Fibroblast of peridontal ligament (primary cell): ENCODE results near the gene ANO10.
"Not testable (repeated sequence)": the region's sequence is repeated elsewhere in the genome, so short reads cannot be mapped to it uniquely, and the experiment has no call there.

Experiments used
- DNase-seq: peaks from one replicate; pipeline ENCODE4 v3.0.0-alpha.2; 2010; ENCODE audit errors: extremely low read depth

ANO10 gene

DNA sequence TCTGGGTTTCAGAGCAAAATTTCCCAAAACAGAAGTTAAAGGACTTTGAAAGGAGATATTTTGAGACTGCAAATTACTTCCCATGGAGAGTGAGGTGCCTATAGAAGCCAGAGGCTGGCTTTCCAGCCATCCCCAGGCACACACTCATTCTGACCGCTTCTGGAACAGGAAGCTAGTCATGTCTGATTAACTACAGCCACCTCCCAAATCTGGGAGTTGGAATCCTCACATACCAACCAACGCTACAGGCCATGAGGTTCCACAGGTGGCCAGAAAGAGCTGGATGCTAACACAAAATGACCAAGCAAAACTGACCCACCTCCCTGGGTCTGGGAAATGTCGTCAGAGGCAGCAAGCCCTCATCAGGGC, 248.3 kb downstream of the ANO10 start:
- DNase-seq, result no peak

DNA sequence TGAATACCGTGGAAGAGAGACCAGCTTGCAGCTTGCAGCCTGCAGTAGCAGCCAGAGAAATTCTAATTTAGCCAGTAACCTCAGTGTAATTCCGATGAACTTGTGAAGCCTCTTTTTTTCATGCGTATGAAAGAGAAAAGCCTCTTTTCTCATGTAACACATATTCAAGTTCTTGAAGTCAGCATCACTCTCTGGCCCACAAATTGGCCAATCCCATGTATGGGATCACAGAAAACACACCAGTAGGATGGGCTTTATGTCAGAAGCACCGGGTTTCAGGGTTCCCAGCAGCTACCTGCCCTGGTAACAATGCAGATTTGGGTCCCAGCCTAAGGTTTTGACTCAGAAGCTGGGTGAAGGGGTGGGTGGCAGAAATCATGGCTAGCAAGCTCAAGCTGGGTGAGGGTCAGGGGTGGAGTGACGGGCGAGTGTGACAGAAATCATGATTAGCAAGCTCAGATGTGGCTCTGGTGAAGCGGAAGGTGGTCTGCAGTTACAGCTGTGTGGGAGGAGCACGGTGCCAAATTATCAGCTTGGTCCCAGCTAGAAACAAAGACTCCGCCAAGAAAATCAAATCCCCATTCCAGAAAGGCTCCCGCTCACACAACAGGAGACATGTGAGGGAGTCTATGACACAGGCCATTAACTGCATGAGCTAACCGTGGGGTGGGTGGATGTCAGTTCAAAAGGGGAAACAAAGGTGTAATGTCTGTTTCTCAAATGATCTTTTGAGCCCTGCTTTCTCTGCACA, 248.8 kb downstream of the ANO10 start:
- no peak for DNase-seq

DNA sequence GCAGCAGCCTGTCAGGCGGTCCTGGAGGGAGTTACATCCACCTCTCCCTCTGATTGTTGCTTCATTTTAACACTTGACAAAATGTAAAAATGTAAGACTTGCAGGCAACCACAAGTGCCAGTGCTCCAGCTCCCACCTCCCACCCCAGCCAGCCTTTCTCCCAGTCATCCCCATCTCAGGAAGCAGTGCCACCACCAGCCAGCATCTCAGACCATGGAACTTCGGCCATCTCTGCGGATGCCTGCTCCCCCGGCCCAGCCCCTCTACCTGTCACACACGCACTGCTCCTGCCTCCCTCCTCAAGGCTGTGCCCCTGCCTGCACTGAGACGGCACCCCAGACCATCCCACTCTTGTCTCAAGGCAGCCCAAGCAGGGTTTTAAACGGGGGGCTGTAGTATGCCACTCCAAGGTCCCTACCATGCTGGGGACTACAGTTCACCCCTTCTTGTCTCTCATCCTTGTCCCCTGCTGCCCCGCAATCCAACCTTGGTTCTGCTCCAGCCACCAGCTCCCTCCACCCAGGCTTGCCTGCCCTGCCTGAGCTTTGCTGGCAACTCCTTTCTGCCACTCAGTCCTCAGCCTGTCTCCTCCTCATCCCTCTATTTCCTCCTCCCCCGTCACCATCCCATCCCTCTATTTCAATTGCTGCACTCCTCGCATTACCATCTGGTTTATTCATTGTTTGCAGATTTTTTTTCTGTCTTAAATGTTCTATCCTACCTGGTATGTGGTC, 249.6 kb downstream of the ANO10 start:
- no peak for DNase-seq

DNA sequence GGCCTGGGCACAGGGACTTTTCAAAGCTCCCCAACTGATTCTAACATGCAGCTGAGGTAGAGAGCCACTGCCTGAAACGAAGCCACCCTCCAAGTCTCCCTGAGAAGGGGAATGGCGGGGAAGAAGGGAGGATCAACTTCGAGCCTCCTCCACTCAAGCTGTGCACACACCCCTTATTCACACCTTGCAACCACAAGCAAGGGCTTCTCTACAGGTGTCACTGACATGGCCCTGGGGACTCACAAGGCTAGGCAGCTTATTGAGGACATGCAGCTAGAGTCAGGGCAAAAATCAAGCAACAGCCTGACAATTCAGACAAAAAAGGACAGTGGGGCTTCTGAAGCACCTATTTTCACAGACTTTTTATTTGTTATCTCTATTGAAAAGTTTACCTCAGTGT, 250.3 kb downstream of the ANO10 start:
- DNase-seq, result no peak

DNA sequence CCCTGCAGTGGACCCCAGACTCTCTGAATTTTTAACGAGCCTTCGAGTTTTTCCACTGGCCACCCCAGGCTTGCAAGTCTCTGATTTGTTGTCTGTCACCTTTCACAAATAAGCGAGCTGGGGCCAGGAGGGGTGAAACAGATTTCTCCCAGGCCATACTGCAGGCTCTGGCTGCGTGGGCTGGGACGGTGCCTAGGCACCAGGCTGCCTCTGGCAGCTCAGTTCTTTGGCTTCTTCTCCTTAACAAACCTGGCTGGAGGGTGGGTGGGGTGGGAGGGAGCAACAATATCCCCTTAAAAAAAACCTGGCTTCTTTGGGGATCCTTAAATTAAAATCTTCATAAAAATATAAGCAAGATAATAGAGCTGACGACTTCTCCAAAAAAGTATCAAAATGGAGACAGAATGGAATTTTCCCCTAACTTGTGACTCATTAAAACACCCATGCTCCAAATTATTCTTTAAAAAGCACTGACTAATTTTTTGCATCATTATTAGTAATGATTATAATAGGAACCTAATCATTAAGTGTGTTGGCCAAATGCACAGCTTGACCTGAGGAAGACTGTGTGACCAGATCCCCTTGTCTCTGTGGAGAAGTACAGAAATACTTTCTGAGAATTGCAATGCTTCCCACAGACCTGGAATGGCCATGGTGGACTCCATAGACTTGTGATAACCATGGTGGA, 251.4 kb downstream of the ANO10 start:
- no peak for DNase-seq

DNA sequence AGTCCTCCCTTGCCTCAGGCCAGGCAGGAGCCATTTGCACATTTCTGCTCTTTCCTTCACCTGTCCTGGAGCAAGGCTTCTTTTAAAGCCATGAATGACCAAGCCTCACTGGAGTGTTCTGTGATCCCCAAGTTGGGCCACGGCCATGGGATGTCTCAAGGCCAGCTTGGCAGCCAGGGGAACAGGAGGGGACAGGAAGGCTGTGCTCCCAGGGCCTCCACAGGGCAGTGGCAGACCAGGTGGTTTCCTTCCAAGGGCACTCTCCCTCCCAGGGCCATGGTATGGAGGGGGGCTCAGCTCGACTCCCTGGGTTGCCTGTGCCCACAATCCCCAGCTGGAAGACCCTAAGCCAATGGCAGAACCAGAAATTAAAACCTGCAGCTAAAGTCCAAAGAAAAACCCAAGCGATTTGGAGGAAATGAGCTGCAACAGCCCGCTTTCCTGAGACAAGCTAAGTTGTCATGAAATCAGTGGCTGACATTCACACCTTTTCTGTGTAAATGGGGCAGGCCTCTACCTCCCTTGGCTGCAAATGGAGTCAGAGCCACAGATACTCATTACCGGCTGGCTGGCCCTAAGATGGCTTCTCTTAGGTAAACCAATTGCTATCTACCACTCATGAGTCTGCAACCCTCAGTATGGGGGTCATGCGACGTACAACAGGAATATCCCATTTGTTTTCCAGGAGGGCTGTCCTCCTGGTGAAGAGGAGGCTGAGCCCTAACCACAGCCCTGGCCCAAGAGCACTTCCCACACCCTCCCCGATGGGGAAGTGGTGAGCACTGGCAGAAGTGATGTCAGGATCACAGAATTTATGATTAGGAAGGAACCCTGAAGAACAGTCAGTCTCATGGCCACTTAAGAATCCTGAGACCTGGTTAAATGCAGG, 252.2 kb downstream of the ANO10 start:
- DNase-seq, result no peak

DNA sequence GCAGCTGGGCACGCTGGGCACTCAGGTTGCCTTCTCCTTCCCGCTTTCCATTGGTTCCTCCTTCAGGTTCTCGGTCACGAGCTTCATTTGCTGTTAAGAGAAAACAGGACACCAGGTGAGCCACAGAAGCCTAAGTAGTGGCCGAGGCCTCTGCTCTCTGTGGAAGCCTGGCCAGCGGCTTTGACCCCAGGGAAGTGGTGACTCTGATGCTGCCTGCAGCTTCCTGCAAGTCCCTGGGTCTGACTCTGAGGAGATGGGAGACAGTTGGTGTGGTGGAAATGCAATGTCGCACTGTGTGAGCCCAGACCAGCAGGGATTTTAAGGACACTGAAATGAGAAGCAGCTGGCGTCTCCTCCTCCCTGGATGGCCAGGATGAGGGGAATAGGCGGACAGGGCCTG, 254.9 kb downstream of the ANO10 start:
- no peak for DNase-seq

DNA sequence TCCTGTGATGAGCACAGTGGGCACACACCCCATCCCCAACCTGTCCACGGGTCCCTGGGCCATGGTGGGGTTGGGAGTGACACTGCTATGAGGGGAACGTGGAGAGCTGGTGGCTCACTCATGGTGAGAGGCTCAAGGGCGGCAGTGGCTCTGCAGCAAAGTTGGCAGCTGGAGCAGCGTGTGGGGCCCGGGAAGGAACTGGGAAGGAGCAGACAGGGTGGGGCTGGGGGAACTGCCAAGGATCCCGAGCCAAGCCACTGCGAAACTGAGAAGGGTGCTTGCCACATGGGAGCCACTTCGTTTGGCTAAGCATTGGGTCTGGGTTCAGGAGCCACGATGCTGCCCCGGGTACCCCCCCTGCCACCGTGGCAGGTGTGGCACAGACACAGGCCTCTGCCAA, 255.3 kb downstream of the ANO10 start:
- no peak for DNase-seq

DNA sequence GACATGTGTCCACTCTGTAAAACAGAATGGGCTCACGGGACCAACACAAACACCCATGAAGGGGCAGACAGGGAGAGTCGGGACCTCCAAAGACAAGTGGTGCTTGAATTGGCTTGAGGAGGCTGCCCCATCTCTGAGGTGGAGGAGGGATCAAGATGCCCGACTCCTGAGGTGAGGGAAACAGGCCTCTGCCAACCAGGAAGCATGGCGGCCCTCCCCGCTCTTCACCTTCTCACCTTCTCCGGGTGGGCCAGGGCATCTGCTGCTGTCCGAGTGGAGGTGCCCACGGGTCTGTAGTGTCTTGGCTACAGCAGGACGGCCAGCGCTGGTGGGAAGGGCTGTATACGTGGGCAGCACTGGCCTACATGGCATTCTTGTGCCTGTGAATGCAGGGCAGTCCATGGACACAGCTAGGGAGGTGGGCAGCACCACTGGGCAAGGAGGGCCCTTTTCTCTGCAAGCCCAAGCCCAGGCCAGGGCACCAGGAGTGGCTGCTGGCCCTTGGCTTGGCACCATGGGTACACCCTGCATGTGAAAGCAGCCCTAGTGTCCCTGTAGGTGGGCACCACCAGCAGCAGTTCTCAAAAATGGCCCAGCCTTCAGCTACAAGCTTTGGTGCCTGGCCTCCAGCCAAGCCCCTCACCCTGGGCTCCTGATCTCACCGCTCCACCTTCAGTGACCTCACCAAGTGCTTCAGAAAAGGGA, 256.1 kb downstream of the ANO10 start:
- DNase-seq, result no peak

DNA sequence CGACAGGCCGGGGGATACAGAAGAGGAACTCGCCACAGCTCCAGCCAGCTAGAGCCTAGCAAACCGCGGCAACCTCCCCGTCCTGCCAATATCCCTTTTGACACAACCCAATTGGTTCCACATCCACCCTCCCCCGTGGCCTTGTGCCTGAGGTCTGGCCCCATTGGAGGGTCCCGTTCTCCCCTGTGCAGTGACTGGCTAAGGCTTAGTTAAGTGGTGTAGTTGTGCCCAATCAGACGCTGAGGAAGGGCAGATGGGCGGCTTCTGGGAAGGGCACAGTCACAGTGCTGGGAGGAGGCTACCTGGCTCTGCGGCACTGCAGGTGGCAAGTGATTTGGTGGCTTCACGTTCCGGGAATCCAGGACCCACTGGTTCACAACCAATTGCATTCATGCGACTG, 256.9 kb downstream of the ANO10 start:
- DNase-seq, result no peak

DNA sequence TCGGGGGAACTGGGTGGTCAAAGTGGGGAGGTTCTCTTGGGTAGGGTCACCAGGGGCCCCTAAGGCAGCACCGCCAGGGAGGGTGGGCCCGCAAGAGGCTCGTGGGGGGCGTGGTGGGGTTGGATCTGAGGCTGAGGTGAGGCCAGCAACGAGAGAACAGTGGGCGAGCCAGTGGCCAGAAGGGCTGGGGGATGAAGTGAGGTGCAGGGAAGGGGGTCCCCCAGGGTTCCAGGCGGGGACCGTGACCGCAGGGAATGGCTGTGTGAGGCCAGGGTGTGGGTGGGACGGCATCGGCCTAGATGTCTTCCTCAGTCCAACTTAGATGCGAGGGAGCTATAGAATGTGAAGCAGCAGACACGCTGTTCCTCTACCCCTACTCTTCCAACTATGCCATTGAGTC, 257.3 kb downstream of the ANO10 start:
- no peak for DNase-seq

DNA sequence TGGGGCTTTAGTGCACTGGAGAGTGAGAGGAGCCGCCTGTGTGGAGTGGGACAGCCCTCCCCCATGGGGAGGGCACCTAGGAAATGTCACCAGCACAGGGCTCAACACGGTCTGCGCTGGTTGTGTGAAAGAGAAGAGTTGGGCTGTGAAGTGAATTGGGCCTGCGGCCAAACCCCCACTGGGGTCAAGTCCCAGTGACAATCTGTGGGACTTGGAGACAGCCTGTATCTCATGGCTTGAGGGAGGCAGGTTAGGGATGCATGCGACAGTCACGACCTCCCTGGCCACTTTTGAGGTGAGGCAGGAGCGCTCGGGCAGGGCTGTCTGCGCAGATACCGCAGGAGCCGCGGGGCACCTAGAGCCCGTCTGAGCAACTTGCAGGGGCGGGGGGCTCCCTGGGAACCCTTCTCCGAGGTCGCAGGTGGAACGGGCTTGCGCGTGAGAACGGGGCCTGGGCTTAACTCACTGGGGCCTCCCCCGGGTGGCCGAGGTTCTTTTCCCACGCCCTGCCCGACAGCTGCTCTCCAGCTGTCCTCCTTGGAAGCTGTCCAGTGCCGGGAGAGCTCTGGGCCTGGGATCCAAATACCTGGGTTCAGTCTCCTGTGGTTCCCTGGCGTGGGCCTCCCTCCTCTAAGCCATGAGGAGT, 258.1 kb downstream of the ANO10 start:
- no peak for DNase-seq

DNA sequence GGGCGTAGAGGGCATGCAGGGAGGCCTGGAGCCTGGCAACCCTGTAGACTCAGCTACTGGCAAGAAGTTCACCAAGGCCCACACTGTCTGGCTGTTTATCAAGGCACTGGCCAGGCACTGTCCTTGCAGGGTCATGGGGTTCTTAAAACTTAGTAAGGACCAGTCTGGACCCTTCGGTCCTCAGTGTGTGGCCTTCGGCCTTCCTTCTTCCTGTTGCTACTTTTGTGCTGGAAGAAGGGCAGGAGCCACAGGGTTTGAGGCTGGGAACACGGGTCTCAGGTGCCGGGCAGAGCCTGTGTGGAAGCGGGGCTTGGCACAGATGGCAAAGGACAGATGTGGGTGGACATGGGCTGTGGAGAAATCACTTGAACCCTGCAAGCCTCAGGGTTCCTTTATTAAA, 258.9 kb downstream of the ANO10 start:
- no peak for DNase-seq

DNA sequence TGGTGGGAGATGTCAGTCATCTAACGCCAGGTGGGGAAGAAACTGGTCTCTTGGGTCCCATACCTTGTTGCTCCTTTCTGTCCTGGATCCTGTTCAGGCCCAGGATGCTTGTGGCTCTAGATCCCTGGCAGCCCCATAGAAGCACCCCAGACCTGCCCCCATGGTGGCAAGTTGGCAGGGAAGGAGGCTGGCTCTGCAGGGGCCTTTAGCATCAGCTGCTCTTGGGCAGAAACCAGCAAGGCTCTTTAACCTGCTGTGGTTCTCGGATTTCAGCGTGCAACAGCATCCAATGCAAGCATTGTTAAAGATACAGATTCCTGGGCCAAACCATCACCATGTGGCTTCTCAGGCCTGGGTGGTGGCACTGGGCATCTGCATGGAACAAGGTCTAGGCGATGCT, 259.6 kb downstream of the ANO10 start:
- DNase-seq, result no peak

DNA sequence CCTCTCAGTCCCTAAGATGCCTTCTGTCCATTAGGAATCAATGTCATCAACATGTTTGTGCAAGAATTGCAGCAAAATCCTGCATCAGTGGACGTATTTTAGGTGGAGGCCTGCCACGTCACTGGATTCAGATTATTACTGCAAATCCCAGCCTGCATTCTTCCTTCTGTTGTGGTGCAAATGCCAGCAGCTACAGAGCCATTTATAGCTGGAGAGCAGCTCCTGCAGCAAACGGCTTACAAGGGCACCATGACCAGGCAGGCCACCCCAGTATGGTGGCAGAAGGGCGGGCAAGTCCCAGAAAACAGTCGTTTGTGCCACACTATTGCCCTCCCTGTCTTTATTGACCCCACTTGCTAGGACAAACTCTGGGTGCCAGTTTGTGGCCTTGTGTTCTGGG, 260.7 kb downstream of the ANO10 start:
- DNase-seq, result no peak

DNA sequence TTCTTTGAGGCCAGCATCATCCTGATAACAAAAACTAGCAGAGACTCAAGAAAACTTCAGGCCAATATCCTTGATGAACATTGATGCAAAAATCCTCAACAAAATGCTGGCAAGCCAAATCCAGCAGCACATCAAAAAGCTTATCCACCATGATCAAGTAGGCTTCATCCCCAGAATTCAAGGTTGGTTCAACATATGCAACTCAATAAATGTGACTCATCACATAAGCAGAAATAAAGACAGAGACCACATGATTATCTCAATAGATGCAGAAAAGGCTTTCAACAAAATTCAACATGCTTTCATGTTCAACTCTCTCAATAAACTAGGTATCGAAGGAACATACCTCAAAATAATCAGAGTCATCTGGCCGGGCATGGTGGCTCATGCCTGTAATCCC, 265.8 kb downstream of the ANO10 start:
- not testable (repeated sequence) for DNase-seq

DNA sequence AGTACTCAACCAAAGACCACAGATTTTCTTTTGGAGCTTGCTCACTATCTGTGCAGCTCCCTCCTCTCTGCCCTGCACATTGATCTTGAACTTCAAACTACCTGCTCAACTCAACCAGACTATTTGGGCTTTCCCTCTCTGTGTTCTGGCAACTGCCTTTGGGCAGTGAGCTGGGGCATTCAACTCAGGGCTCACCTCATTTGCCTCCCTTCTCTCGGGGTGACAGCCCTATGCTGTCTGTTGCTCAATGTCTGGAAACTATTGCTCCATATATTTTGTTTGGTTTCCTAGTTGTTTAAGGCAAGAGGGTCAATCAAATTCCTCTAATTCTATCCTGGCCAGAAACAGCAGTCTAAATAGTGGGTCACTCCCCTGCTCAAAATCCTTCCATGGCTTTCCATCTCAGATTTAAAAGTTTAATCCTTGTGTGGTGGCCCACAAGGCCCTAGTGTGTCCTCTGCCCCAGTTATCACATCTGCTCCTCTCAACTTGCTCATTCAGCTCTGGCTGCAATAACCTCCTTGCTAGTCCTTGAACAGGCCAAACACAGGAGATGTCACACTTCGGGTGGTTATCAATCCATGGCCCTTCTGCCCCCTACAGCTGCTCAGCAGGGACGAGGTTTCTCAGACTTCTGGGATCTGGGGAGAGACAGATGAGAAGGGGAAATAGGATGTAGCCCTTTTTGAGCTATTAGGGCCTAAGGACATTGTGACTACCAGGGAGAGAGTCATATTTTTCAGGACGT, 267.7 kb downstream of the ANO10 start:
- no peak for DNase-seq

DNA sequence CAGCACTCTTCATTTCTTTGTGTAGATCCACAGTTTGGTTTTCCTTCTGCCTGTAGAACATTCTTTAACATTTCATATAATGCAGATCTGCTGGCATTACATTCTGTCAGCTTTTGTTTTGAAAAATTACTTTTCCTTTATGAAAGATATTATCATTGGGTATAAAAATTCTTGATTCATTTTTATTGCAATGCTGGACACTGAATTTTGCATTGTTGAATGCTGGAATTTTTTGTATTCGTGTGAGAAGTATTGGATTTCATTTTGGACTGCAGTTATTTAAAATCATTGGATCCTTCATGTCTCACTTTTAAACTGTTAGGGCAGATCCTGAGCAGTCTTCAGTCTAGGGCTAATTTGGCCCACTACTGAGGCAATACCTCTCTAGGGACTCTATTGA, 268.4 kb downstream of the ANO10 start:
- DNase-seq, result no peak

DNA sequence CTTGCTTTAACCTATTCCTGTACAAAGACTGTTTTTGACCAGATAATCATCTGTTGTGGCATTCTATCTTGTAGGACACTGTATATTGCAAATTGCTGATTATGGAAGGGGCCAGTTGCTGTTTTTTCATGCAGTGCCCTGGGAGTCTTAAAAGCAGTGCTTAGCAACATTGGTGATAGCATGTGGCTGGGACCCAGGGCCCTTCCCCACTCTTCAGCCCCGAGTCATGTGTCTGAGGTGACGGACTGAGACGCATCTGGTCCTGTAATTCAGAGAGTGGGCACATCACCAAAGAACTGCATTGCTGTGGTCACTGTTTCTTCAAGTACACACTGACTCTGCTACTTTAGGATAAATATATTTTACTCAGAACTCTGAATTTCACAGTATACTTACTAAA, 272.1 kb downstream of the ANO10 start:
- peak; percentile 75 for DNase-seq
